Chondrocyte (in vitro differentiated cells): ENCODE results near the gene ZBTB49. TPM values are rescaled to one million over a fixed set of nuclear protein-coding genes. Genes with fewer than 3 reads are reported as not detected.

Experiments
- DNase-seq: peaks from one replicate; pipeline ENCODE4 v3.0.0; 2021; ENCODE audit warnings: mixed read lengths, low spot score
- H3K27ac Mint-ChIP-seq: one replicate; pipeline ENCODE4 v1.8.0; 2021; ENCODE audit warnings: mild to moderate bottlenecking, moderate library complexity, mixed read lengths; ENCODE audit not compliant: unreplicated experiment
- H3K27me3 Mint-ChIP-seq: 2 replicates; pipeline ENCODE4 v1.8.0; 2021; ENCODE audit warnings: low read depth, mixed read lengths
- H3K36me3 Mint-ChIP-seq: 2 replicates; pipeline ENCODE4 v1.8.0; 2021; ENCODE audit warnings: low read depth, mixed read lengths
- H3K4me1 Mint-ChIP-seq: 2 replicates; pipeline ENCODE4 v1.8.0; 2021; ENCODE audit warnings: low read depth, mild to moderate bottlenecking, mixed read lengths
- H3K4me3 Mint-ChIP-seq: one replicate; pipeline ENCODE4 v1.8.0; 2021; ENCODE audit warnings: mild to moderate bottlenecking, moderate library complexity, mixed read lengths; ENCODE audit not compliant: unreplicated experiment
- H3K9me3 Mint-ChIP-seq: 2 replicates; pipeline ENCODE4 v1.8.0; 2021; ENCODE audit warnings: low read depth, mixed read lengths
- CTCF ChIP-seq: fragments of 200-600 bp; sonication (generic); IDR thresholded peaks from 2 replicates; pipeline ENCODE4 v1.5.0; 2021; ENCODE audit warnings: antibody characterized with exemption, mild to moderate bottlenecking, moderate library complexity
- total RNA-seq: library from RNA; stranded (reverse); gene quantifications from 3 replicates; pipeline ENCODE4 v1.2.1, GENCODE V29; 2021

ZBTB49 gene
- total RNA-seq, 1 donor from 2014 or later: 4.3 TPM

- TF ChIP-seq CTCF: peak; percentile 81
- Mint-ChIP-seq H3K4me3 (no peak overlapping the region), H3K27me3 (peaks cover 8% of the 10 kb centered on the region), H3K9me3 (no peaks in the 10 kb centered on the region), H3K36me3 (no peaks in the 10 kb centered on the region), H3K27ac (no peak overlapping the region), H3K4me1 (no peaks in the 10 kb centered on the region)
- DNase-seq: no peak
Measured at GRCh38 chr4:4260185-4260751, 29.8 kb upstream of the ZBTB49 start.

GRCh38 chr4:4267981-4268380, 22.1 kb upstream of the ZBTB49 start:
- peaks cover 17% of the 10 kb centered on the region for H3K36me3 Mint-ChIP-seq
- H3K4me1 Mint-ChIP-seq: peaks cover 3% of the 10 kb centered on the region
- H3K9me3 Mint-ChIP-seq: no peaks in the 10 kb centered on the region
- DNase-seq: no peak
- H3K4me3 Mint-ChIP-seq: no peak overlapping the region
- peaks cover 1% of the 10 kb centered on the region for H3K27me3 Mint-ChIP-seq
- H3K27ac Mint-ChIP-seq: no peak overlapping the region
- no peak for TF ChIP-seq CTCF

- no peak overlapping the region for H3K27ac Mint-ChIP-seq
- no peak overlapping the region for H3K4me3 Mint-ChIP-seq
- no peak for DNase-seq
- no peaks in the 10 kb centered on the region for H3K27me3 Mint-ChIP-seq
- H3K4me1 Mint-ChIP-seq: peaks cover 3% of the 10 kb centered on the region
- no peaks in the 10 kb centered on the region for H3K9me3 Mint-ChIP-seq
- peaks cover 17% of the 10 kb centered on the region for H3K36me3 Mint-ChIP-seq
- no peak for TF ChIP-seq CTCF
Measured at GRCh38 chr4:4268776-4269175, 21.3 kb upstream of the ZBTB49 start.

- peaks cover 3% of the 10 kb centered on the region for H3K4me1 Mint-ChIP-seq
- H3K27me3 Mint-ChIP-seq: no peaks in the 10 kb centered on the region
- no peak overlapping the region for H3K4me3 Mint-ChIP-seq
- TF ChIP-seq CTCF: no peak
- no peak for DNase-seq
- H3K36me3 Mint-ChIP-seq: peaks cover 20% of the 10 kb centered on the region
- H3K27ac Mint-ChIP-seq: no peak overlapping the region
- no peaks in the 10 kb centered on the region for H3K9me3 Mint-ChIP-seq
Measured at GRCh38 chr4:4269331-4269731, 20.7 kb upstream of the ZBTB49 start.

- H3K9me3 Mint-ChIP-seq: no peaks in the 10 kb centered on the region
- H3K4me3 Mint-ChIP-seq: no peak overlapping the region
- peaks cover 22% of the 10 kb centered on the region for H3K36me3 Mint-ChIP-seq
- no peaks in the 10 kb centered on the region for H3K27me3 Mint-ChIP-seq
- no peak overlapping the region for H3K27ac Mint-ChIP-seq
- no peak for TF ChIP-seq CTCF
- peaks cover 3% of the 10 kb centered on the region for H3K4me1 Mint-ChIP-seq
- DNase-seq: no peak
Measured at GRCh38 chr4:4269856-4270255, 20.2 kb upstream of the ZBTB49 start.
